ENCODE measurements around the gene TRIM41. TPM values are rescaled to one million over a fixed set of nuclear protein-coding genes. Genes with fewer than 3 reads are reported as not detected.

TRIM41 gene
- total RNA-seq, 1 experiment from 2014 or later = 26.8 TPM

GRCh38 chr5:181220178-181220515 is 2.9 kb upstream of the TRIM41 start:
- Histone ChIP-seq H3K4me3 (ENCODE audit: low read length) (no peak overlapping the region), H4K20me1 (ENCODE audit: low read length) (no peaks in the 10 kb centered on the region), H3K9me2 (replicated peaks; ENCODE audit: low read length) (no peaks in the 10 kb centered on the region), H3K36me3 (ENCODE audit: low read depth, low read length) (no peaks in the 10 kb centered on the region), H3K4me1 (ENCODE audit: insufficient read depth, low read length) (peaks cover 22% of the 10 kb centered on the region), H3K9ac (ENCODE audit: low read length) (no peak overlapping the region), H3F3A (ENCODE audit: low read length, unreplicated experiment) (peaks cover 17% of the 10 kb centered on the region), H3K27me3 (ENCODE audit: low read length) (no peaks in the 10 kb centered on the region), H2AFZ (ENCODE audit: low read length) (no peak overlapping the region), H3K27ac (ENCODE audit: low read length) (no peak overlapping the region), H3K4me2 (ENCODE audit: low read length) (no peak overlapping the region), H3K9me3 (ENCODE audit: low read length) (no peaks in the 10 kb centered on the region), H3K79me2 (ENCODE audit: low read length) (peaks cover 16% of the 10 kb centered on the region)
- ATAC-seq = no peak
- DNase-seq = no peak
- ChIA-PET POLR2A (ENCODE audit: unreplicated experiment) (no interaction called here), CTCF (no interaction called here)
- BruUV-seq (replicated peaks) = no TSS peak
- TF ChIP-seq EZH2 (IDR thresholded peaks at IDR 0.05; ENCODE audit: low read length, unreplicated experiment) = no peak
- no peak for TF ChIP-seq EZH2phosphoT487 (IDR thresholded peaks at IDR 0.05; ENCODE audit: borderline replicate concordance, low read length)
- intact Hi-C loops (cut with micrococcal nuclease) = no loop called here

DNA sequence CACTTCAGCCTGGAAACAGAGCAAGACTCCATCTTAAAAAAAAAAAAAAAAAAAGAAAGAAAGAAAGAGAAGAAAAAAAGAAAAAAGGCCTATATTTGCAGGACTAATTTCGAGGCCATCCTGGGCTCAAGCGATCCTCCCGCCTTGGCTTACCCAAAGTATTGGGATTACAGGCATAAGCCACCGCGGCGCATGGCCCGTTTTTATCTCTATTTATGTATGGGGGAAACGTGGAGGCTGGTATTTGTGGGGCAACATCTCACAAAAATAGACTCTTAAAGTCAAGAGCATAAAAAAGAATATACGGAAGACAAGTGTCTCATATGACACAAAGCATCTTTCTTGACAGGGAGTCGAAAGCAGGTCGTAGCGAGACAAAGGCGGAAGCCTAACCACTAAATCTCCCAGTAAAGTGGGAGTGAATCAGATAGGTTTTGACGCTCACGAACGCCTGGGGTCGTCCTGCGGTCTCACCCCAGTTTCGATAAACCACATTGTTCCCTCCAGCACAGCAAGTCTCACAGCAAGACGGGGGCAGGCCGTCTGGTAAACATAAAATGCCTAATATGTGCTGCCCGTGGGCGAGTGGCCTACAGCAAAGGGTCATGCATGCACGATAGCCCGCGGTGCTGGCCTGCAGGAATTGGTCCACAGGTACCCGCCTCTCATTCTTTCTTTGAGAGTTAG is 1.8 kb upstream of the TRIM41 start:
- peaks cover 27% of the 10 kb centered on the region for H3K79me2 ChIP-seq (ENCODE audit: low read length)
- ATAC-seq (no peak), DNase-seq (no peak)
- no peaks in the 10 kb centered on the region for H3K9me2 ChIP-seq (replicated peaks; ENCODE audit: low read length)
- ChIA-PET CTCF (no interaction called here), POLR2A (ENCODE audit: unreplicated experiment) (no interaction called here)
- no peaks in the 10 kb centered on the region for H3K27me3 ChIP-seq (ENCODE audit: low read length)
- no TSS peak for BruUV-seq (replicated peaks)
- peak overlapping the region; percentile 72 for H3K4me2 ChIP-seq (ENCODE audit: low read length)
- H2AFZ ChIP-seq (ENCODE audit: low read length) = peak overlapping the region; percentile 6; the same call in 1 of the 2 replicates
- H3K4me1 ChIP-seq (ENCODE audit: insufficient read depth, low read length) = peaks cover 29% of the 10 kb centered on the region
- peak overlapping the region; percentile 80; the same call in 1 of the 2 replicates for H3K27ac ChIP-seq (ENCODE audit: low read length)
- TF ChIP-seq, protein P1, sequence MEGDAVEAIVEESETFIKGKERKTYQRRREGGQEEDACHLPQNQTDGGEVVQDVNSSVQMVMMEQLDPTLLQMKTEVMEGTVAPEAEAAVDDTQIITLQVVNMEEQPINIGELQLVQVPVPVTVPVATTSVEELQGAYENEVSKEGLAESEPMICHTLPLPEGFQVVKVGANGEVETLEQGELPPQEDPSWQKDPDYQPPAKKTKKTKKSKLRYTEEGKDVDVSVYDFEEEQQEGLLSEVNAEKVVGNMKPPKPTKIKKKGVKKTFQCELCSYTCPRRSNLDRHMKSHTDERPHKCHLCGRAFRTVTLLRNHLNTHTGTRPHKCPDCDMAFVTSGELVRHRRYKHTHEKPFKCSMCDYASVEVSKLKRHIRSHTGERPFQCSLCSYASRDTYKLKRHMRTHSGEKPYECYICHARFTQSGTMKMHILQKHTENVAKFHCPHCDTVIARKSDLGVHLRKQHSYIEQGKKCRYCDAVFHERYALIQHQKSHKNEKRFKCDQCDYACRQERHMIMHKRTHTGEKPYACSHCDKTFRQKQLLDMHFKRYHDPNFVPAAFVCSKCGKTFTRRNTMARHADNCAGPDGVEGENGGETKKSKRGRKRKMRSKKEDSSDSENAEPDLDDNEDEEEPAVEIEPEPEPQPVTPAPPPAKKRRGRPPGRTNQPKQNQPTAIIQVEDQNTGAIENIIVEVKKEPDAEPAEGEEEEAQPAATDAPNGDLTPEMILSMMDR (conservative IDR thresholded peaks at IDR 0.05; ENCODE audit: low read depth, low read length) = no peak
- TF ChIP-seq EZH2phosphoT487 (IDR thresholded peaks at IDR 0.05; ENCODE audit: borderline replicate concordance, low read length) (no peak), EZH2 (IDR thresholded peaks at IDR 0.05; ENCODE audit: low read length, unreplicated experiment) (no peak)
- intact Hi-C loops (cut with micrococcal nuclease) = no loop called here
- H4K20me1 ChIP-seq (ENCODE audit: low read length) = no peaks in the 10 kb centered on the region
- peaks cover 17% of the 10 kb centered on the region for H3F3A ChIP-seq (ENCODE audit: low read length, unreplicated experiment)
- no peaks in the 10 kb centered on the region for H3K36me3 ChIP-seq (ENCODE audit: low read depth, low read length)
- H3K4me3 ChIP-seq (ENCODE audit: low read length) = peak overlapping the region; percentile 62
- no peaks in the 10 kb centered on the region for H3K9me3 ChIP-seq (ENCODE audit: low read length)
- no peak overlapping the region for H3K9ac ChIP-seq (ENCODE audit: low read length)

- no peaks in the 10 kb centered on the region for H3K9me3 ChIP-seq (ENCODE audit: low read length)
- peak overlapping the region; percentile 95 for H3K9ac ChIP-seq (ENCODE audit: low read length)
- H3K79me2 ChIP-seq (ENCODE audit: low read length) = peaks cover 33% of the 10 kb centered on the region
- H3K36me3 ChIP-seq (ENCODE audit: low read depth, low read length) = no peaks in the 10 kb centered on the region
- no peaks in the 10 kb centered on the region for H3K27me3 ChIP-seq (ENCODE audit: low read length)
- peak overlapping the region; percentile 80 for H3K4me3 ChIP-seq (ENCODE audit: low read length)
- intact Hi-C loops (cut with micrococcal nuclease) = loop anchor here (1.0 to 2.0 kb wide), 3 partner anchors 21 to 35 kb away; partner anchors contain the start of gene RACK1
- POLR2A ChIA-PET (ENCODE audit: unreplicated experiment) = interaction anchor here (0.5 kb wide), 2 partner anchors 13 to 1686 kb away, joined by 3 read pairs; no protein-coding TSS in a partner anchor
- peak overlapping the region; percentile 80 for H3K27ac ChIP-seq (ENCODE audit: low read length)
- DNase-seq (peak; percentile 98), ATAC-seq (peak; percentile 48)
- no peak for TF ChIP-seq EZH2 (IDR thresholded peaks at IDR 0.05; ENCODE audit: low read length, unreplicated experiment)
- no peak for TF ChIP-seq EZH2phosphoT487 (IDR thresholded peaks at IDR 0.05; ENCODE audit: borderline replicate concordance, low read length)
- TF ChIP-seq, protein P1 (conservative IDR thresholded peaks at IDR 0.05; ENCODE audit: low read depth, low read length) = no peak
- H4K20me1 ChIP-seq (ENCODE audit: low read length) = no peaks in the 10 kb centered on the region
- peaks cover 17% of the 10 kb centered on the region for H3F3A ChIP-seq (ENCODE audit: low read length, unreplicated experiment)
- CTCF ChIA-PET = no interaction called here
- BruUV-seq (replicated peaks) = TSS peak; percentile 81
- peak overlapping the region; percentile 77 for H2AFZ ChIP-seq (ENCODE audit: low read length)
- H3K4me1 ChIP-seq (ENCODE audit: insufficient read depth, low read length) = peaks cover 29% of the 10 kb centered on the region
- no peaks in the 10 kb centered on the region for H3K9me2 ChIP-seq (replicated peaks; ENCODE audit: low read length)
- H3K4me2 ChIP-seq (ENCODE audit: low read length) = peak overlapping the region; percentile 97
Measured at GRCh38 chr5:181221792-181222629, 1.1 kb upstream of the TRIM41 start.

All from PC-3 (cell line).